Renal cortical epithelial cell (primary cell): ENCODE results near the gene ITPRID1. TPM values are rescaled to one million over a fixed set of nuclear protein-coding genes. Genes with fewer than 3 reads are reported as not detected.

Source experiments
- DNase-seq: peaks from one replicate; pipeline ENCODE4 v3.0.0-alpha.2; 2011; ENCODE audit warnings: low read depth
- total RNA-seq: library from RNA; depleted of rRNA; stranded (reverse); fragments of >200 nt; gene quantifications from 2 replicates; pipeline ENCODE4 v1.2.3, GENCODE V29; 2014

ITPRID1 gene
- total RNA-seq, 1 donor from 2014 or later, result not detected

DNA sequence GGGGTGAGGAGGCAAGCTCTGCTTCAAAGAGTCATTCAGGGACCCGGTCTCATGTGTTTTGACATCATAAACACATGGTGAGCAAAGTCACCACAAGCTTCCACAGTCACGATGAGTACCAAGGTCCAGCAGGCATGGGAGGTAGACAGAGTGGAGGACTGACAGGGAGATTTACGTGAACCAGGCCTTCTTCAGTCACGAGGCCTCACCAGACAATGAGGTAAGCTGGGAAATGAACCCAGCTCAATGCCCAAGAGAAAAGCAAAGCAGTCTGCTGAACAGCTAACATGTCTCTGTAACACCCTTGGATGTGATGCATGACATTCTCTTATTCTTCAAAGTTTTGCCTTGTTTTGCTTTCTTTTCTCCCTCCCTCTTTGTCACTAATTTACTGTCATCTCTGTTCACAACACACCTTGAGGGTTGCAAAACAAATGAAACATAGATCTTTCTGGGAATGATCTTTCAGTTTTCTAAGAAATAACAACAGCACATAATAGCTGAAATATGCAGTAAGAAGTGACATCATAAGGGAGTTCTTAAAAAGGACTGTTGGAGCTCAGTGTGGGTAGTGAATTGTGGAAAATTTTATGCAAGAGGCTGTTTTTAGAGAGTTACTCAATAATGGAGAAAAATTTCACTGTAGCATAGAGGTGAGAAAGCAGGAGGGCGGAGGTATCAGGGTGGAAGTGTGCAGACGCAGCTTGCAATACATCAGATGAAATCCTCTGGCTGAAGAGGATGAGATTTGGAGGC is 182.1 kb downstream of the ITPRID1 start:
- DNase-seq, result no peak

DNA sequence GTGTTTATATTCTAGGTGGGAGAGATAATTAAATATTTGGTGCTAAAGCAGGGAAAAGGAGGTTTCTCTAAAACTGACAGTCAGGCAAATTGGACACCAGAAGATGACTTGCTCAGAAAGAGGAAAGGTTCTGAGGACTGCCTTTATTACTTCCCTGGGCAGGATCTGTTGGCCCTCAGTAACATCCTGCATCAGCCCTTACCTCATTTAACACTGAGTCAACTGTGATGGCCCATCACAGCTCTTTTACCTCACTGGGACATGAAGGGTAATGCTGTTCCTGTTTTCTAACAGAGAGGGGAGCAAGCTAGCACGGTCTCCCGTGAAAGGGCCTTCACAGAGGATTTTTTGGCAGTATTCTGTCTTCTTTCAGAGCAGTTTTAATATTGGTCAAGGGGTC is 185.2 kb downstream of the ITPRID1 start:
- no peak for DNase-seq

DNA sequence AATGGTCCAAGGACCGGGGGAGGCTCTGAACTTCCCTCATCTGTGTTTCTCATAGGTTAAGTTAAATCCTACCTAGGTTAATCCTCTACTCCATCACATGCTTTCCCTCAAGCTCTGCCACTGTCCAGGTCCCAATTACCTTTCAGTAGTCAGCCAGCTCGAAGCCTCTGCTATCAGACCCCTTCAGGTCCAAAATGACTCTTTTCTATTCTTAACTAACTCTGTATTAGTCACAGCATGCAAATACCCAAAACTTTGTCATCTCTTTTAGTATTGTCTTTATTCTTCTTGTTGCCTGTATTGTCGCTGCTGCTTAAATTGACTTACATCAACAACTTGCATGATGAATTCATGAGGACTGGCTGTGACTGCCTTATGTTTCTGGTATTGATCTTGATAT is 188.5 kb downstream of the ITPRID1 start:
- no peak for DNase-seq

DNA sequence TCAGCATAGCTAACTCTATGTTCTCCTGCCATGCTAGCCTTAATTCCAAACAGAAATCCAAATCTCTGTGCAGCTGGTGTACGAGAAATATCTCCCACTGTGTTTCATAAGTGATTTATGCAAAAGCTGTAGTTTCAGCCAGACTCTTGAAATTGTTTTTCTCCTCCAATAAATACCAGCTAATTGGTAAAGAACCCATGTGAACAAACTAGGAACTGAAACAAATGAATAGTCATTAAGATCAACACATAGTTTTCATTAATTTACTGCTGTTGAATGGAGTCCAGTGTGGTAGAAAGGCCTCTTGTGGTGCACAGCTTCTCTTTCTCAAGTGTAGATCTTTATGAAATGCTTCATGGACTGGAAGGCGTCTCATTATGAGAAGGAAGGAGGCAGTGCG is 191.5 kb downstream of the ITPRID1 start:
- no peak for DNase-seq

DNA sequence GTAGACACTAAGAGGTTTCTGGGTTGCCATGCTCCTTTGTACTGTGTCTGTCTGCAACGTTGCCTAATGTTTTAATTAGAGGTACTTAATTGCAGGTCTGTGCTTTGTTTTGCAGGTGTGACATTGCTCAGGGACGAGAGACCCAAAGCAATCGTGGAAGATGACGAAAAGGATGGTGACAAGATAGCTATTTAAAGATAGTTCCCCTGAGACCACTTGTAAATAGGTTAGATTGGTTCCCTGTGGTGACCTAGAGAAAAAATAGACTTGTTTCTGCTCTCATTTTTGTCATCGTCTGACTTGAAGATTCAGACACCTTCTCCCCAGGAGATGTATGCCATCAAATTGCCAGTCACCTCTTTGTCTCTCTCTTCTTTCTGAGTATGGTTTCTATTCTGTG is 193.2 kb downstream of the ITPRID1 start:
- no peak for DNase-seq

Other genes with a start within 250 kb of the ITPRID1 start
- gene NEUROD6, start 173.4 kb upstream of the ITPRID1 start, total RNA-seq, result not detected in 2 replicates
- not detected in 2 replicates for gene PPP1R17, start 173.1 kb downstream of the ITPRID1 start, total RNA-seq